HEK293T (cell line): Measurements from ENCODE around the gene PXK.

Experiments used
- CTCF ChIA-PET: fragments of 350-600 bp; formaldehyde crosslinking; extraction: SDS; loops from one replicate; lab custom pipeline; 2021; ENCODE audit warnings: antibody characterized with exemption, inconsistent platforms; lab: Yijun Ruan, JAX
- POLR2A ChIA-PET: fragments of 350-600 bp; formaldehyde crosslinking; extraction: SDS; loops from one replicate; lab custom pipeline; 2020; ENCODE audit warnings: antibody characterized with exemption, inconsistent platforms; lab: Yijun Ruan, JAX
- DNase-seq: peaks from one replicate; pipeline ENCODE4 v3.0.0; 2012; ENCODE audit warnings: mixed read lengths; ENCODE audit errors: extremely low spot score
- ARNT ChIP-seq: fragments of 450-650 bp; IDR thresholded peaks from 2 replicates; pipeline ENCODE4 v1.6.1; 2017; ENCODE audit warnings: mild to moderate bottlenecking
- BHLHE40 ChIP-seq: fragments of 450-650 bp; IDR thresholded peaks from 2 replicates; pipeline ENCODE4 v1.6.1; 2016; ENCODE audit warnings: mild to moderate bottlenecking, moderate library complexity, borderline replicate concordance
- CTBP1 ChIP-seq: fragments of 450-650 bp; IDR thresholded peaks from 2 replicates; pipeline ENCODE4 v1.6.1; 2016; ENCODE audit warnings: borderline replicate concordance
- ELF4 ChIP-seq: fragments of 450-650 bp; IDR thresholded peaks from 2 replicates; pipeline ENCODE4 v1.6.1; 2017; ENCODE audit warnings: antibody characterized with exemption
- FOXA1 ChIP-seq: fragments of 450-650 bp; IDR thresholded peaks from 2 replicates; pipeline ENCODE4 v1.6.1; 2016; ENCODE audit warnings: mild to moderate bottlenecking
- FOXK2 ChIP-seq: fragments of 450-650 bp; IDR thresholded peaks from 2 replicates; pipeline ENCODE4 v1.6.1; 2016; ENCODE audit warnings: mild to moderate bottlenecking
- FOXM1 ChIP-seq: fragments of 450-650 bp; IDR thresholded peaks from 2 replicates; pipeline ENCODE4 v1.6.1; 2017; ENCODE audit warnings: mild to moderate bottlenecking, borderline replicate concordance
- HDGF ChIP-seq: fragments of 450-650 bp; IDR thresholded peaks from 2 replicates; pipeline ENCODE4 v1.6.1; 2017; ENCODE audit warnings: antibody characterized with exemption, borderline replicate concordance
- L3MBTL2 ChIP-seq: fragments of 450-650 bp; conservative IDR thresholded peaks from 2 replicates; pipeline ENCODE4 v1.6.1; 2016; ENCODE audit warnings: mild to moderate bottlenecking
- LEF1 ChIP-seq: fragments of 450-650 bp; IDR thresholded peaks from 2 replicates; pipeline ENCODE4 v1.6.1; 2017; ENCODE audit warnings: mild to moderate bottlenecking, borderline replicate concordance
- NFRKB ChIP-seq: fragments of 450-650 bp; IDR thresholded peaks from 2 replicates; pipeline ENCODE4 v1.6.1; 2016; ENCODE audit warnings: mild to moderate bottlenecking, moderate library complexity
- PKNOX1 ChIP-seq: fragments of 450-650 bp; IDR thresholded peaks from 2 replicates; pipeline ENCODE4 v1.6.1; 2016
- SP1 ChIP-seq: fragments of 450-650 bp; IDR thresholded peaks from 2 replicates; pipeline ENCODE4 v1.6.1; 2017
- SUZ12 ChIP-seq: fragments of 450-650 bp; IDR thresholded peaks from 2 replicates; pipeline ENCODE4 v1.6.1; 2016; ENCODE audit warnings: mild to moderate bottlenecking
- TARDBP ChIP-seq: fragments of 450-650 bp; IDR thresholded peaks from 2 replicates; pipeline ENCODE4 v1.6.1; 2016
- ZNF384 ChIP-seq: fragments of 450-650 bp; IDR thresholded peaks from 2 replicates; pipeline ENCODE4 v1.6.1; 2016

The PXK gene

GRCh38 chr3:58384381-58385090 is 51.8 kb downstream of the PXK start:
- CTCF ChIA-PET = interaction anchor here (0.6 kb wide), 1 partner anchor 131 kb away, joined by 3 read pairs; no protein-coding TSS in a partner anchor
- POLR2A ChIA-PET = no interaction called here
- no peak for DNase-seq

GRCh38 chr3:58386626-58387365 is 54.1 kb downstream of the PXK start:
- CTCF ChIA-PET = no interaction called here
- DNase-seq = no peak
- POLR2A ChIA-PET = no interaction called here
- TF ChIP-seq TARDBP = no peak
- TF ChIP-seq PKNOX1 = no peak
- no peak for TF ChIP-seq FOXK2
- TF ChIP-seq ZNF384 = no peak

More at GRCh38 chr3:58384381-58385090, 51.8 kb downstream of the PXK start:
- TF ChIP-seq CTBP1 (no peak), ARNT (no peak), FOXK2 (no peak)

- ChIA-PET CTCF (no interaction called here), POLR2A (no interaction called here)
- no peak for DNase-seq
- TF ChIP-seq NFRKB (no peak), ARNT (no peak), ELF4 (no peak), LEF1 (no peak), BHLHE40 (no peak), FOXA1 (no peak), ZNF384 (no peak), TARDBP (no peak), SUZ12 (no peak)
Measured at GRCh38 chr3:58387650-58388546, 55.2 kb downstream of the PXK start.

GRCh38 chr3:58388550-58389091 is 55.9 kb downstream of the PXK start:
- no peak for DNase-seq
- TF ChIP-seq NFRKB (no peak), BHLHE40 (no peak), SUZ12 (no peak), FOXK2 (no peak), SP1 (no peak)
- CTCF ChIA-PET = no interaction called here
- POLR2A ChIA-PET = no interaction called here

GRCh38 chr3:58391156-58391865 is 58.6 kb downstream of the PXK start:
- DNase-seq = no peak
- CTCF ChIA-PET = no interaction called here
- POLR2A ChIA-PET = no interaction called here
- no peak for TF ChIP-seq FOXK2
- TF ChIP-seq L3MBTL2 = no peak
- TF ChIP-seq BHLHE40 = no peak
- TF ChIP-seq FOXM1 = no peak
- TF ChIP-seq FOXA1 = no peak
- TF ChIP-seq ELF4 = no peak
- no peak for TF ChIP-seq NFRKB

GRCh38 chr3:58392181-58392580 is 59.5 kb downstream of the PXK start:
- POLR2A ChIA-PET = no interaction called here

More at GRCh38 chr3:58392181-58392580, 59.5 kb downstream of the PXK start:
- TF ChIP-seq ELF4 (no peak), L3MBTL2 (no peak), NFRKB (no peak), SUZ12 (no peak), ARNT (no peak), ZNF384 (no peak), FOXA1 (no peak), FOXM1 (no peak), CTBP1 (no peak), BHLHE40 (no peak), HDGF (no peak), LEF1 (no peak), PKNOX1 (no peak)
- no peak for DNase-seq
- CTCF ChIA-PET = no interaction called here
